HCT116 (cell line): Measurements from ENCODE around the gene RAC2. TPM values are rescaled to one million over a fixed set of nuclear protein-coding genes. Genes with fewer than 3 reads are reported as not detected.

ENCODE experiments used
- ATAC-seq: fragments of 200-7000 bp; cut with Tn5 transposase; 2 replicates; pipeline ENCODE4 v1.9.1; 2020; ENCODE audit warnings: mild to moderate bottlenecking, moderate library complexity
- BruUV-seq: library from RNA; stranded (reverse); fragments of 400-500 nt; replicated peaks from 2 replicates; lab custom pipeline; 2021; lab: Mats Ljungman, UMichigan
- CTCF ChIA-PET: fragments of 300-600 bp; sonication (Branson Sonifier 250); formaldehyde crosslinking; loops from one replicate; lab custom pipeline; 2021; ENCODE audit warnings: antibody characterized with exemption; lab: Charles Lee
- POLR2A ChIA-PET: fragments of 300-600, 350-600 bp; sonication (Branson Sonifier 250); formaldehyde crosslinking; loops from one replicate; lab custom pipeline; 2021; ENCODE audit warnings: antibody characterized with exemption; lab: Charles Lee
- RAD21 ChIA-PET, 2 experiments: fragments of 300-600 bp; sonication (Branson Sonifier 250); formaldehyde crosslinking; loops; one replicate each; lab custom pipeline; 2023; ENCODE audit warnings: low total read pairs in 2 of 2; ENCODE audit not compliant: uncharacterized antibody in 2 of 2, unreplicated experiment in 2 of 2, low non-redundant PET in 1 of 2; lab: Charles Lee
- DNase-seq: peaks from one replicate; pipeline ENCODE4 v3.0.0-alpha.2; 2010; ENCODE audit warnings: low read depth, low spot score
- H2AFZ ChIP-seq: fragments of 200-600 bp; shearing (Covaris generic), sonication (generic); 2 replicates; pipeline ENCODE4 v1.6.1; 2017; ENCODE audit warnings: low read depth, mixed run types, mixed read lengths, antibody characterized with exemption, low read length; ENCODE audit not compliant: poor library complexity, severe bottlenecking
- H3K27ac ChIP-seq: 2 replicates; pipeline ENCODE4 v1.5.1; 2012; ENCODE audit warnings: low read depth, low read length
- H3K27me3 ChIP-seq: fragments of 200-600 bp; sonication (generic); 2 replicates; pipeline ENCODE4 v1.6.1; 2016; ENCODE audit warnings: mixed run types, low read length, mixed read lengths; ENCODE audit not compliant: insufficient read depth
- H3K36me3 ChIP-seq, 2 experiments: fragments of 200-500 bp in 1 of 2; fragments of 200-600 bp in 1 of 2; sonication (Bioruptor generic) in 1 of 2; sonication (generic) in 1 of 2; 2 replicates each; pipeline versions ENCODE4 v1.5.1 to v1.6.1; 2014 to 2016; ENCODE audit warnings: low read length in 2 of 2, inconsistent platforms in 1 of 2, mixed read lengths in 1 of 2, mixed run types in 1 of 2; ENCODE audit not compliant: insufficient read depth in 2 of 2, control insufficient read depth in 1 of 2
- H3K4me1 ChIP-seq, 2 experiments: fragments of 200-600 bp in 1 of 2; sonication (generic) in 1 of 2; 2 replicates each; pipeline versions ENCODE4 v1.5.1 to v1.6.1; 2012 to 2017; ENCODE audit warnings: low read length in 2 of 2, inconsistent platforms in 1 of 2, mild to moderate bottlenecking in 1 of 2, mixed read lengths in 1 of 2, mixed run types in 1 of 2, moderate library complexity in 1 of 2; ENCODE audit not compliant: insufficient read depth in 2 of 2, control insufficient read depth in 1 of 2
- H3K4me2 ChIP-seq: fragments of 200-600 bp; sonication (generic); 2 replicates; pipeline ENCODE4 v1.6.1; 2017; ENCODE audit warnings: mixed run types, low read length, mixed read lengths
- H3K4me3 ChIP-seq, 2 experiments: fragments of 200-600 bp in 1 of 2; sonication (generic) in 1 of 2; replicated peaks in 1 of 2; 2 replicates each; pipeline ENCODE4 v1.5.1; 2011 to 2016; ENCODE audit warnings: low read length in 2 of 2, control low read depth in 1 of 2, low read depth in 1 of 2, mild to moderate bottlenecking in 1 of 2, mixed read lengths in 1 of 2, mixed run types in 1 of 2
- H3K79me2 ChIP-seq: fragments of 200-600 bp; sonication (generic); 2 replicates; pipeline ENCODE4 v1.6.1; 2017; ENCODE audit warnings: mild to moderate bottlenecking, mixed run types, low read length, moderate library complexity, mixed read lengths; ENCODE audit not compliant: insufficient read depth
- H3K9ac ChIP-seq: fragments of 200-600 bp; sonication (generic); 2 replicates; pipeline ENCODE4 v1.6.1; 2016; ENCODE audit warnings: low read length, mixed read lengths
- H3K9me2 ChIP-seq: fragments of 200-600 bp; sonication (generic), shearing (Covaris generic); 2 replicates; pipeline ENCODE4 v1.6.1; 2017; ENCODE audit warnings: mixed run types, mild to moderate bottlenecking, moderate library complexity; ENCODE audit not compliant: insufficient read depth
- H3K9me3 ChIP-seq, 2 experiments: fragments of 200-500 bp in 1 of 2; fragments of 200-600 bp in 1 of 2; sonication (Bioruptor generic) in 1 of 2; sonication (generic) in 1 of 2; 2 replicates each; pipeline ENCODE4 v1.6.1; 2014 to 2017; ENCODE audit warnings: low read length in 2 of 2, mixed read lengths in 2 of 2, inconsistent platforms in 1 of 2, low read depth in 1 of 2, mild to moderate bottlenecking in 1 of 2, mixed run types in 1 of 2, moderate library complexity in 1 of 2; ENCODE audit not compliant: control insufficient read depth in 1 of 2, insufficient read depth in 1 of 2
- H4K20me1 ChIP-seq: fragments of 200-600 bp; sonication (generic), shearing (Covaris generic); 2 replicates; pipeline ENCODE4 v1.6.1; 2017; ENCODE audit warnings: mixed run types, mild to moderate bottlenecking, moderate library complexity; ENCODE audit not compliant: insufficient read depth
- CBX3 ChIP-seq: IDR thresholded peaks from 2 replicates; pipeline ENCODE4 v1.6.1; 2012; ENCODE audit warnings: low read depth
- CEBPB ChIP-seq: IDR thresholded peaks from 2 replicates; pipeline ENCODE4 v1.6.1; 2012; ENCODE audit warnings: low read depth
- EGR1 ChIP-seq: IDR thresholded peaks from 2 replicates; pipeline ENCODE4 v1.6.1; 2012; ENCODE audit warnings: low read depth
- EZH2 ChIP-seq: fragments of 200-600 bp; sonication (generic); IDR thresholded peaks from 2 replicates; pipeline ENCODE4 v1.6.1; 2017; ENCODE audit warnings: antibody characterized with exemption, mixed run types
- RAD21 ChIP-seq: IDR thresholded peaks from 2 replicates; pipeline ENCODE4 v1.6.1; 2012; ENCODE audit warnings: low read depth, mild to moderate bottlenecking
- REST ChIP-seq: IDR thresholded peaks from 2 replicates; pipeline ENCODE4 v1.6.1; 2012; ENCODE audit warnings: low read depth
- SRF ChIP-seq: IDR thresholded peaks from 2 replicates; pipeline ENCODE4 v1.6.1; 2012; ENCODE audit warnings: low read depth
- TCF7L2 ChIP-seq: IDR thresholded peaks from 2 replicates; pipeline ENCODE4 v1.7.0; 2011; ENCODE audit warnings: borderline replicate concordance, inconsistent platforms; ENCODE audit not compliant: insufficient read depth, insufficient read length; ENCODE audit errors: extremely low read depth
- YY1 ChIP-seq: IDR thresholded peaks from 2 replicates; pipeline ENCODE4 v1.6.1; 2011; ENCODE audit warnings: low read length, low read depth, moderate library complexity, mild to moderate bottlenecking; ENCODE audit not compliant: insufficient replicate concordance; ENCODE audit errors: extremely low read depth
- intact Hi-C: fragments of 100-400 bp; cut with micrococcal nuclease; formaldehyde crosslinking; loops from 2 replicates; pipeline ENCODE4 v1.10.0; 2022
- total RNA-seq: library from RNA; stranded (reverse); gene quantifications from one replicate; pipeline ENCODE4 v1.2.1, GENCODE V29; 2021; ENCODE audit not compliant: unreplicated experiment

The RAC2 gene
- total RNA-seq, 1 experiment from 2014 or later: 62.0 TPM

- Histone ChIP-seq H3K4me3 (peak overlapping the region; percentile 9 to 18; a peak in 2 of 4 replicates), H4K20me1 (no peaks in the 10 kb centered on the region), H3K79me2 (no peaks in the 10 kb centered on the region), H3K27me3 (no peaks in the 10 kb centered on the region), H3K9ac (peak overlapping the region; percentile 93), H3K4me1 (peaks cover 38 to 58% of the 10 kb centered on the region in 2 experiments), H3K9me2 (no peaks in the 10 kb centered on the region), H2AFZ (peak overlapping the region; percentile 86), H3K36me3 (no peaks in the 10 kb centered on the region), H3K4me2 (peak overlapping the region; percentile 94), H3K27ac (peak overlapping the region; percentile 36; the same call in 1 of the 2 replicates), H3K9me3 (no peaks in the 10 kb centered on the region)
- TF ChIP-seq RAD21: no peak
- TF ChIP-seq EZH2: no peak
- TF ChIP-seq EGR1: no peak
- TF ChIP-seq SRF: no peak
- peak; percentile 3 for TF ChIP-seq TCF7L2
- no peak for TF ChIP-seq REST
- no peak for TF ChIP-seq CEBPB
- TF ChIP-seq CBX3: no peak
- no peak for TF ChIP-seq YY1
- ChIA-PET POLR2A (interaction anchor here (0.7 to 4.4 kb wide), 4 partner anchors 10 to 232 kb away, joined by 3 to 29 read pairs (median 4); partner anchors contain the start of gene C1QTNF6), RAD21 (interaction anchor here (0.6 to 1.2 kb wide), 4 partner anchors 13 to 59 kb away, joined by 3 to 4 read pairs (median 3); no protein-coding TSS in a partner anchor), CTCF (interaction anchor here (0.8 to 3.7 kb wide), 22 partner anchors 10 to 424 kb away, joined by 3 to 22 read pairs (median 4); partner anchors contain the start of gene IFT27)
- DNase-seq: no peak
- BruUV-seq: no TSS peak
- ATAC-seq: no peak
- intact Hi-C loops: loop anchor here (1.0 to 10.0 kb wide), 6 partner anchors 65 to 653 kb away; no protein-coding TSS in a partner anchor
These were observed 44.3 kb downstream of the RAC2 start for GRCh38 chr22:37199760-37200108.
